NCI-H2029 (cell line): Measurements from ENCODE around the gene ITIH6.

Source experiments
- DNase-seq: peaks from one replicate; lab custom pipeline; 2025; lab: John Stamatoyannopoulos, UW

Gene ITIH6

GRCh38 chrX:54710920-54711319 lies 87.1 kb downstream of the ITIH6 start:
- no peak for DNase-seq

DNA sequence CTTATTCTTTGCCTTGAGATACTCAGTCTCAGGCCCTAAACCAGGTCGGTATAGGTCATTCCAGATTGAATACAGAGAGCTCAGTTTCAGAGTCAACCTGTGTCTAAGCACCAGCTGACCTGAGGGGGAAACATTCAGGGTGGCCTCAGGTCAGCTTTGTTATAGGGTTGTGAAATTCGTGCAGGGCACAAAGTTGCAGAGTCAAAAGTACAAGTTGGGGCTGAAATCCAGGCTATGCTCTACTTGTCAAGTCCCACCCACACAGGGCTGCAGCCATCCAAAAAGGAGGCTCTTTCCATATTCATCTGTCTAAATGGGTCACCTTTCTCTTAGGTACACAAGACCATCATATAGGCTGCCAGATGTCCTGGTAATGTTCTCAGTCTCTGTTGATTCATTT lies 89.7 kb downstream of the ITIH6 start:
- no peak for DNase-seq
